ENCODE results near the gene TMEM176A. TPM values are rescaled to one million over a fixed set of nuclear protein-coding genes. Genes with fewer than 3 reads are reported as not detected.

Gene TMEM176A
- polyA plus RNA-seq, 1 donor = 21.5 TPM

DNA sequence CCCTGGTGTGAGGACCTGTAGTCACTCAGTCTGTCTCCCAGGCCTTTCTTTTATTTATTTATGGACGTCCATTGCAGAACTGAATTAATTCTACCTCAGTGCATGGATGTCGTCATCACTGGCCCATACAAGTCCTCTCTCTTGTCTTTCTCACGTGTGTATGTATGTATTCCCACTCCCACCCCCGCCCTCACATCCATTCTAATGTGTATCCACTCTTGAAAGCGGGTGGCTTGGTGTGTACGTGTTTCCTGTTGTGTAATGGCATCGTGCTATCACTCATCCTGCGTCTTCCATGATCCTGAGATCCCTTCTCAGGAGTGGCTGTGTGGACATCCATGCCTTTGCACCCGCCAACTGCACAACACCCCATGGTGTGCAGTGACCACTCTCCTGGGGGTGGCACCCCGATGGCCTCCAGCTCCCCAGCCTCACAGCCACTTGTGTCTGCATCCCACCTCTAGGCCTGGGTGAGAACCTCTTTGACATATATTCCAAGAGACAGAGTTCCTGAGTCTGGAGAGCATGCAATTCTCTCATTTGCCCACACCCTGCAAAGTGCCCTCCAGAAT lies 48.7 kb downstream of the TMEM176A start:
- DNase-seq = no peak

DNA sequence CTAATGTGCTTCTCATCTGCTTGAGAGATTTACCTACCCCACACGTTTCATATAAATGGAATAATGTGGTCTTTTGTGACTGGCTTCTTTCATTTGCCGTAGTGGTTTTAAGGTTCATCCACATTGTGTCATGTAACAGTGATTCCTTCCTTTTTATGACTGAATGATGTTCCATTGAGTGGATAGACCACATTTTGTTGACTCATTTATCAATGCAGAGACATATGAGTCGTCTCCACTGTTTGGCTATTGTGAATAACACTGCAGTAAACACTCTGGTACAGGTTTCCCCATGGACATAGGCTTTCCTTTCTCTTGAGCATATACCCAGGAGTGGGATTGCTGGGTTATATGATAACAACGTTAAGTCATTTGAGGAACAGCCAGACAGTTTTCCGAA lies 49.7 kb downstream of the TMEM176A start:
- DNase-seq = no peak

DNA sequence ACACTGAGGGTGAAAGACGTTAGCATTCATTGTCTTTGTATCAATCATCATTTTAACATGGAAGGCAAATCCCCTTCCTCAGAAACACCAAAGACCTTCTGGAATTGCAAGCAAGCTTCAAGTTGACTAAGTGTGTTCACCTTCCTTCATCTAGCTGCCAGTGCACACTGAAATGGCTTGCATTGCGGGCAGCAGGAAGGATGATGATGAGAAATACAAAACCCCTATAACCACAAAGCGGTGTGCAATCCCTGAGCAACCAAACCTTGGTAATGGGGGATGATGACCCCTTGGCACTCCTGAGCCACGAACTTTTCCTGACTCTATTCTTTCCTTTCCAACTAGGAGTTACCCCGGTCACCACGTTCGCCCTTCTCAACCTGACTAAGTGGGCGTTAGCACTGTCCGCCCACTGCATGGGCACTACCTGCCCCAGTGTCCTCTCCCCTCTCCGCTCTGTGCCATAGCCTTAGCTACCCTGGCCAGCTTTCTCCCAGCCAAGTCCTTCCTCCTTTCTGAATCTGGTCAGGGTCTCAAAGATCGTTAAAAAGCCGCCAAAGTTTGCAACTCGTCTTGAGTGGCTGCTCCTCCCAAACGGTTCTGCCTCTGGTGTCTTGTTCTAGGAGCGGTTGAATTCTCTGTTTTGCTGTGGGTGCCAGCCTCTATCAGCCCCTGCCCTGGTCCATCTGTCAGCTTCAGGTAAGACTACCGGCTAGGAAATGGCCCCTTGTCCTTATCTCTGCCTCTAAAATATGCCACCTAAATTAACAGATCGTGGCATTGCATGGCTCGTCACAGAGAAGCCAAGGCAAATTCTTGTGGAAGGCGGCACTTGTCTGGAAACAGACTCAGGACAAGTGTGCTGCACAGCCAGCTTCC lies 51.2 kb downstream of the TMEM176A start:
- DNase-seq = no peak

GRCh38 chr7:150852371-150852905 lies 51.9 kb downstream of the TMEM176A start, which contains the start of gene AOC1:
Gene AOC1 (plus strand): TSS chr7:150852517. CDS start chr7:150856471, 3,954 bp downstream.
- no peak for DNase-seq

DNA sequence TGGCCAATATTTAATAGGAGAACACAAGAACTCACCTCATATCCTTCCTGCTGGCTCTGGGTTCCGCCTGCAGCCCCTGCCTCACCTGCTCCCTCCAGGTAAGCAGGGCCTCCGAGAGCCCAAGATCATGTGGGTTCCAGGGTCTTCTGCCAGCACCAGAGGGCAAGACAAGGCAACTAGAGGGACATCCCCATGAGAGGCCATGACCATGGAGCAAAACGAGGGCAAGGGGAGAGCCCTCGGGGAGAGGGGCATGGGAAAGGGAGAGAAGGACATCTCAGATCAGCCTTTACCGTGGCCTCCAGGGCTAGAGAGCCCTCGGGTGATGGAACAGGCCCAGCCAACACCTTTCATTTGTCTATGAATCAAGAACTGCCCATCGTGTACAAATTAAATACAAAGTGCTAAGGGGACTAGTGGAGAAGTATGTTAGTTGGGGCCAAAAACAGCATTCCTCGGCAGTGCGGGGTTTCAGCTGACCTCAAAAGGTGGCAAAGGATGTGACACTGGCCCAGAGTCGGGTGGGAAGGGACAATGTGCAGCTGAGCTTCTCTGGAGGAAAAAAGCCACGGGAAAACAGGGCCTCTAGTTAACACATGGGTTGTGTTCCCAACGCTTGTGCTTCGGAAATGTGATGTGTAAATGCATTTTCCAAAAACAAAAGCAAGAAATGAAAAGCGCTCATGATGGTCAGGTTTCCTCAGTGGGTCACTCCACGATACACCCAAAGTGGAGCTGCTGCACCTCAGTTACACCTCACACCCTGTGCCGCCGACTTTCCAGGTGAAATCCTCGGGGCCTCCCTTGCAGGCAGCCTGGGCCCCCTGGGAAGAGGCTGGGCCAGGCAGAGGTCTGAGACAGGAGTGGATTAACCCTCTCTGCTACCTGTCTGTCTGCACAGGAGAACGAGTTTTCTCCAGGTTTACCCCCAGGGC lies 53.8 kb downstream of the TMEM176A start:
- DNase-seq = no peak

Other genes starting within 250 kb of the TMEM176A start
- gene GIMAP4, start 233.4 kb upstream of the TMEM176A start, polyA plus RNA-seq (ENCODE audit: insufficient read length) = 18.7 TPM
- 15.3 TPM for gene GIMAP6, start 168.4 kb upstream of the TMEM176A start, polyA plus RNA-seq (ENCODE audit: insufficient read length)
- gene GIMAP2, start 115.1 kb upstream of the TMEM176A start, polyA plus RNA-seq (ENCODE audit: insufficient read length) = 4.9 TPM
- gene GIMAP1, start 84.2 kb upstream of the TMEM176A start, polyA plus RNA-seq (ENCODE audit: insufficient read length) = 2.9 TPM
- 6.5 TPM for gene GIMAP5, start 63.4 kb upstream of the TMEM176A start, polyA plus RNA-seq (ENCODE audit: insufficient read length)
- 16.7 TPM for gene TMEM176B, start 405 bp upstream of the TMEM176A start, polyA plus RNA-seq (ENCODE audit: insufficient read length)
- gene AOC1, start 51.7 kb downstream of the TMEM176A start, polyA plus RNA-seq (ENCODE audit: insufficient read length) = 0.08 TPM
- gene KCNH2, start 177.6 kb downstream of the TMEM176A start, polyA plus RNA-seq (ENCODE audit: insufficient read length) = 29.3 TPM
- 9.2 TPM for gene NOS3, start 190.2 kb downstream of the TMEM176A start, polyA plus RNA-seq (ENCODE audit: insufficient read length)
- gene ATG9B, start 223.7 kb downstream of the TMEM176A start, polyA plus RNA-seq (ENCODE audit: insufficient read length) = 0.72 TPM
- 19.9 TPM for gene ABCB8, start 227.7 kb downstream of the TMEM176A start, polyA plus RNA-seq (ENCODE audit: insufficient read length)
- gene ASIC3, start 247.8 kb downstream of the TMEM176A start, polyA plus RNA-seq (ENCODE audit: insufficient read length) = 4.2 TPM